ENCODE data around the gene HIVEP2.

HIVEP2 gene

DNA sequence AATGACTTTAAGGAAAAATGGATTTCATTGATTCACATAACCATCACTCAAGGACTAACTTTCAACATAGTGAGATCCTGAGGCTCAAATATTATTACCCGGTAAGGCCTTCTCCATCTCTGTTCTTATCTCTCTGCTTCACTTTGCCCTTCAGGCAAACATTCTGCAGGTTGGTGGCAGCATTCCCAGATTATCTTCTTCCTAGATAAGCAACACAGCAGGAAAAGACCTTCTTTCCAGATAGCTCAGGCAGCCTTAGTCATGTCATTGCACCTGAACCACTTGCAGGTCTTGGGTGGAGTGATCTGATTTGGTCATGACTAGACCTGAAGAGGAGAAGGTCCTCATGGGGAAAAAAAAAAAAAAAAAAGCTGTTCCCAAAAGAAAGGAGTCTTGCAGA lies 5.3 kb upstream of the HIVEP2 start:
- no peak for ATAC-seq
- peaks cover 44% of the 10 kb centered on the region for H3K4me1 Mint-ChIP-seq
- H3K27me3 Mint-ChIP-seq, result no peaks in the 10 kb centered on the region
- no peaks in the 10 kb centered on the region for H3K9me3 Mint-ChIP-seq
- no peak overlapping the region for H3K4me3 Mint-ChIP-seq
- H3K36me3 Mint-ChIP-seq, result no peaks in the 10 kb centered on the region
- no peak overlapping the region for H3K27ac Mint-ChIP-seq

DNA sequence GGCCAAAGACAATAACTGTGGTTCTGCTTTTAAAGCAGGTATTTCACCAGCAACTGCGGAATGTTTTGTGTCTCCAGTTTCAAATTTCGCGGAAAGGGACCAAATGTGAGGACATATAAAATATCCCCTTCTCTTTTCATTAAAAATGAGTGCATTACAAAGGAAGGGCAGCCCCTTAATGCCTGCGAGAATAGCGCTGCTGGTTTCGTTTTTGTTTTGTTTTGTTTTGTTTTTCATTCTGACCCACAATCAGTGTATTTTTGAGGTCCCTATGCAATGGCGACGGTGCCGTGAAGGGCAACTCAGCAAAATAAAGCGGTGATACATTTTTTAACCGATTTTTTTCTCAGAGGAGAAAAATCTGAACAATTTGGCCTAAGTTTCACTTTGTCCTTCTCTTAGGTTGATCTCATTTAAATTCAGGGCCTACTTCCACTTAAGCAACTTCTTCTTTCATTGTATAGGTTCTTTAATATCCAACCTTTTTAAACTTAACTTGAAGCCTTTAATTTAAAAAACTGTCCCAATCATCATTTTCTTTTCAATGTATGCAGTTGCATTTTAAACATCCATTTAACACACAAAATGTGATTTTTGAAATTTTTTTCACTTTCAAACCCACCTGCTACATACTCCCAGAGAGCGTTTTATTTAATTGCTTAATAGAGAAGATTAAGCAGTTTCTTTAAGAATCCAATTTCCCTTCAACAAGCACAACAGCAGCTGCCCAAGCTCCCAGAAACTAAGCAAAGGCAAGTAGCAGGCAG lies 2.9 kb upstream of the HIVEP2 start:
- Mint-ChIP-seq H3K36me3 (no peaks in the 10 kb centered on the region), H3K4me3 (peak overlapping the region; percentile 84), H3K4me1 (peaks cover 36% of the 10 kb centered on the region), H3K27ac (peak overlapping the region; percentile 92), H3K27me3 (no peaks in the 10 kb centered on the region), H3K9me3 (no peaks in the 10 kb centered on the region)
- ATAC-seq, result no peak

DNA sequence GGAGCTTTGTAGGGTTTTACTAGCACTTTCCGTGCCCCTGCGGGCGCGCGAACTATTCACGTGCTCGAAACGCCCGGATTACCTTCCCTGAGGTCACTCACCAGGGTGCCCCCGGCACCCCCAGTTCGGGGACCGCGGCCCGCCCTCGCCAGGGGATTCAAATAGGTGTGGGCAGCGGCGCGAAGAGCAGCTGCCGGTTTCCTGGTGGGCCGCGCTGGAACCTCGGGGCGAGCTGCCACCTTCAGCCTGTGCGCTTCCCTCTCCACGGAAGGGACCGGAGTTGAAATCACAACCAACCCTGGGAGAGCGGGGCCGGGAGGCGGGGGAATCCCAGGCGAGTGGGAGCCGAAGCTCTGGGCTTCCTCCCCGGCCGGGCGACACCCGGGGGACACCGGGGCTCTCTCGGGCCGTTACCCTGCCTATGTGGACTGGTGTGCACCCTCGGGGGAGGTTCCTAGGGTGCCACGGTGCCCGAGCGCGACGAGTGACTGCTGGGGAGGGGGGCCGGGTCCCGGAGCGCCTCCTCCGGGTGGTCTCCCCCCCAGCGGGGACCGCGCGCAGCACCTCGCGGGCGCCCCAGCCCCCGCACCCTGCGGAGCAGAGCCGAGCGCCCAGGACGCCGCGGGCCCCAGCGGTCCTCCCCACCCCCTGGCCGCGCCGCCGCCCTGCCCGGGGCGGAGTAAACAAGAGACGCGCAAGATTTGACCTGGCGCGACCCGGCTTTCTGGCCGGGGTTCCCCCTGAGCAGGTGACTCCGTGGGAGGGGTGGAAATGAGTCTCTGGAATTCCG lies 2.1 kb upstream of the HIVEP2 start:
- H3K9me3 Mint-ChIP-seq, result no peaks in the 10 kb centered on the region
- H3K27ac Mint-ChIP-seq, result peak overlapping the region; percentile 92
- H3K27me3 Mint-ChIP-seq, result no peaks in the 10 kb centered on the region
- H3K4me1 Mint-ChIP-seq, result peaks cover 36% of the 10 kb centered on the region
- peak; percentile 81 for ATAC-seq
- H3K4me3 Mint-ChIP-seq, result peak overlapping the region; percentile 92
- no peaks in the 10 kb centered on the region for H3K36me3 Mint-ChIP-seq

DNA sequence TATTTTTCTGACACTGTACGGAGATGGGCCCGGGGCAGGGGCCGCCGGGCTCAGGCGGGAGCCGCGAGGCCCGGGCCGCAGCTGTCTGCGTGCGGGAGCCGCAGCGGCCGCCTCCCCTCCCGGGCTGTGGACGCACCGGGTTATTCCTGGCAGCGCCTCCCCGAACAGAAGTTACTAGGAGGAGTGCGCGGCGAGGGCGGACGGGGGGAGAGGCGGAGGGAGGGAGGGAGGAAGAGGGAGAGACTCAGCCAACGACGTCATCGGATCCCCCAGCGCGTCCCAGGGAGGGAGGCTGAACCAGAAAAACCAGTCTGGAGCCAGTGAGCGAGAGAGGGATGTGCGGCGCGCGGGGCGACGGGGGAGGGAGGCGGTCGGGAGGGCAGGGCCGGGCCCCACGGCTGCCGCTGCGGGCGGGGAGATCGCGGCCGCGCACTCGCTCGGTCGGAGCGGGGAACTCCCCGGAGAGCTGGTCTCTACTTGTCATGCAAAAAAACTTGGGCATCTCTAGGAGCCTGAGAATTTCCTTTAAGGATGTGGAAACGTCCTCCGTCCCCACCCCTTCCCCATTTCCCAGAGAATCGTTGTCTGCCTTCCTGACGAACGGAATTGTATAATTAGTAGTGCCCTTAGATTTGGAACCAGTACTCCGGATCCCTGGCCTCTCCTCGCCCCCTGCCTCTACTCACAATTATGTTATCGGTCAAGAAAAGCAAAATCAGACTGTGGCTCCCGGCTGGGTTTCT lies 1.4 kb upstream of the HIVEP2 start:
- peak; percentile 61 for ATAC-seq
- Mint-ChIP-seq H3K9me3 (no peaks in the 10 kb centered on the region), H3K27me3 (no peaks in the 10 kb centered on the region), H3K4me1 (peaks cover 34% of the 10 kb centered on the region), H3K36me3 (no peaks in the 10 kb centered on the region), H3K4me3 (peak overlapping the region; percentile 92), H3K27ac (peak overlapping the region; percentile 92)

DNA sequence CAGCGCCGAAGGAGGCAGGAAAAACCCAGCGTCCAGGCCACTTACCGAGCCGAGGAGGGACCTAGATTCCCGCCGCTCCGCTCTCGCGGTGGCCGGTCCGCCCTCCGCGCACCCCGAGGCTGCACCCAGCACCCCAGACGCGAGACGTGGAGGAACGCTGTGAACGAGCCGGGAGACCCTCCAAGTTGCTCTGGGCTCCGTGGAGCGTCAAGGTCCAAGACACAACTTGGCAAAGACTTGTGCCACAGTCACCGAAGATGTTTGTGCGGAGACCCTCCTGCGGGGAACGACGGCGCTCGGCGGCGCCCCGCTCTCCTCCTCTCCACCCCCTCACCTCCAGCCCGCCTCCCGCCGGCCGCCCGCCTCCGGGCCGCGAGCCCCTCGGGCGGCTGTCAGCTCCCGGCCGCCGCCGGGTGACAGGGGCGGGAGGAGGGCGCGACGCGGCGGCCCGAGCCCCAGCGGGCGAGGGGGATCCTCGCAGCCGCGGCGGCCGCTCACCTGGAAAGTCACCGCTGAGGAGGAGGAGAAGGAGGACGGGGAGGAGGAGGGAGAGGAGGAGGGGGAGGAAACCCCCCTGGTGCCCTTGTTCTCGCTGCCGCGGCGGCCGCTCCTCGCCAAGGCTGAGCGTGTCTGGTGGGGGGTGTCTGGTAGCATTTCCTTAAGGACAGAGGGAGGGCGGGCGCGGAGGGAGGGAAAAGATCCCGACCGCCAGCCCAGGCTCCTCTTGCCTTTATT lies 637 bp upstream of the HIVEP2 start:
- peak overlapping the region; percentile 92 for H3K4me3 Mint-ChIP-seq
- no peaks in the 10 kb centered on the region for H3K9me3 Mint-ChIP-seq
- H3K36me3 Mint-ChIP-seq, result no peaks in the 10 kb centered on the region
- H3K27ac Mint-ChIP-seq, result peak overlapping the region; percentile 92
- ATAC-seq, result peak; percentile 38
- H3K27me3 Mint-ChIP-seq, result no peaks in the 10 kb centered on the region
- H3K4me1 Mint-ChIP-seq, result peaks cover 40% of the 10 kb centered on the region

DNA sequence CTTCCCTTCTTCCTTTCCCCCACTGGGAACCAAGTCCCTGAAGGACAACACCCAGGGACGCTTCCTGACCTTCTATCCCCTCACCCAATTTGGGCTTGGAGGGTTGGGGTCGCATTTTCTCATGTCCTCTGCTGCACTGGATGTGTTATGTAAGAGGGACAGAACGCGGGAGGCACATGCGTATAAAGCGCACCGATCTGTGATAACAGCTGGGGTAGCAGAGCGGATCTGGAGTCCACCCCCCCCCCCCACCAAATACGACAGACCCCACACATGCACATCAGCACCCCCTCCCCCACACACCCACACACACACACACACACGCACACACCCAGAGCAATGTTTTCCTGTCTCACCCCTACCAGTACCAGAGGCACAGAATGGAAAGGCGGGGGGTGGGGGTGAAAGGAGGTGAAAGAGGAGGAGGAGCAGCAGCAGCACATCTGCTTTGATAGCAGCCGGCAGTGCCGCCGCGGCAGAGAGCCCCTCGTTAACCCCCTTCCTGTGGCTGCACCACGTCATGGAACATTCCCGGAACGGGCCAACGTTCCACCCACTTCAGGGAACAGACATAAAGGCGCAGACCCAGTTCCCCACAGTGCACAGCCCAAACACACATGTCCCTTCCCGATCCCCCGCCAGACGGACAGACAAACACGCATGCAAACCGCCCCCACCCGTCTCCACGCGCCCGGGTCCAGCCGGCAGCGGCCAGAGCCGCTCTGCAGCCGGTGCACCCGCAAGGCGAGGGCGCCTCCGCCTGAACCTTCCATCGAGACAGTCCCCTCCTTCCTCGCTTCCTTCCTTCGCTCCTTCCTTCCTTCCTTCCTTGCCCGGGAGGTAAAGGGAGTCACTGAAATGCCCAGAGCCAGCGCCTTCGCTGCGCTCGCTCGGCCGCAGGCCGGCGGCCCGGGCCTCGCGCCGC lies 590 bp downstream of the HIVEP2 start:
- peak; percentile 32 for ATAC-seq
- Mint-ChIP-seq H3K4me3 (peak overlapping the region; percentile 92), H3K4me1 (peaks cover 47% of the 10 kb centered on the region), H3K27ac (peak overlapping the region; percentile 92), H3K36me3 (no peaks in the 10 kb centered on the region), H3K27me3 (no peaks in the 10 kb centered on the region), H3K9me3 (no peaks in the 10 kb centered on the region)

DNA sequence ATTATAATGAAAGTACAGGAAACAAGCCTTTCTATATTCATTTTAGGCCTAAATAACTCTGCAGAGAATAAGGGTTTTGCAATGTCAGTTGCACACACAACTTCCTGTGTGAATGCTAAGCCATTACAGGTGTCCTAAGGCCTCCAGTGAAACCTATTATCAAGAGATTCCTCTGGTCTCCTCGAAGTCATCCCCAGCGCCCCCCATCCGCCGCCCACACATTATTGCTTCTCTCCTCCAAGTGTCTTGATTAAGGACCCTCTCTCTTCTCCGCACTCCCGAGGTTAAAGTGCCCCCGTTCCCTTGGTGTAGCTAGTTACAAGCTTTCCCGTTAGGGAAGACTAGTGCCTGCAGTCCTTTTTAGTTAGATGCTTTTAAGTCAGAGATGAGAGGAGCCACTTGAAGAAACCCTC lies 1.3 kb downstream of the HIVEP2 start:
- no peak for ATAC-seq
- H3K36me3 Mint-ChIP-seq, result no peaks in the 10 kb centered on the region
- peak overlapping the region; percentile 92 for H3K4me3 Mint-ChIP-seq
- H3K27ac Mint-ChIP-seq, result peak overlapping the region; percentile 92
- peaks cover 51% of the 10 kb centered on the region for H3K4me1 Mint-ChIP-seq
- H3K9me3 Mint-ChIP-seq, result no peaks in the 10 kb centered on the region
- H3K27me3 Mint-ChIP-seq, result no peaks in the 10 kb centered on the region

DNA sequence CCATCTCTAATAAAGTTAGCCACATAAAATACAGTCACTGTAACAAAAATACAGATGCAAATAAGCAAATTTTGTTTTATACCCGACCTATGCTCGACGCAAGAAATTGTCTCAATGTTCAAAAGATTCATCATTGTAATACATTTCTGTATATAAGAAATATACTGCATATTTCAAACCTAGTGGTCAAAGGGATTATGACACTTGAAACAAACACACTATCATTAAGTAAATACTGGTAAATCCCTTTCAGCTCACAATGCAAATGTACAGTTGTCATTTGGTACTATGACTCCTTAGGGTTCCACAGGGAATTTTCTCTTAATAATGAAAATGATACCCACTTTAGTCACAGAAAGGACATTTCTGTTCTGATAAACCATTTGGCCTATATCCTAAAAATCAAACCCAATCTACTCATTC lies 2.2 kb downstream of the HIVEP2 start:
- H3K4me1 Mint-ChIP-seq, result peaks cover 46% of the 10 kb centered on the region
- no peak for ATAC-seq
- H3K9me3 Mint-ChIP-seq, result no peaks in the 10 kb centered on the region
- peak overlapping the region; percentile 92 for H3K27ac Mint-ChIP-seq
- peak overlapping the region; percentile 92 for H3K4me3 Mint-ChIP-seq
- no peaks in the 10 kb centered on the region for H3K27me3 Mint-ChIP-seq
- no peaks in the 10 kb centered on the region for H3K36me3 Mint-ChIP-seq

DNA sequence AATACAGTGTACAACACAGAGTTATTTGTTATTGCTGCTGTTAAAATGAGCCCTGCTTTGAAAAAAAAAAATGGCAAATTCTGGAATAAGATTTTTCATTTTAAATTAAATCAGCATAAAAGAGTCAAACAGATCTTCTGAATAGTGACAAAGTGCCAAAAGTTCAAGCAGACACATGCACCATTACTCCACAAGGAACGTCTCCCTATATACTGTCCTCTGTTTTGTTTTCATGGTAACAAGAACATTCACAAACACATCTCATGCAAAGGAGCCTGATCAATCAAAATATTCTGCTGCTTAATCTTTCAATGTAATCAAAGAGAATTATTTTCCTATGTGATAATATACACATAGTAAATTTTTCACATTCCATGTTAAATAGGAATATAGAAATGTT lies 2.7 kb downstream of the HIVEP2 start:
- H3K36me3 Mint-ChIP-seq, result no peaks in the 10 kb centered on the region
- no peak for ATAC-seq
- H3K4me1 Mint-ChIP-seq, result peaks cover 45% of the 10 kb centered on the region
- no peaks in the 10 kb centered on the region for H3K9me3 Mint-ChIP-seq
- no peaks in the 10 kb centered on the region for H3K27me3 Mint-ChIP-seq
- no peak overlapping the region for H3K4me3 Mint-ChIP-seq
- peak overlapping the region; percentile 92 for H3K27ac Mint-ChIP-seq

DNA sequence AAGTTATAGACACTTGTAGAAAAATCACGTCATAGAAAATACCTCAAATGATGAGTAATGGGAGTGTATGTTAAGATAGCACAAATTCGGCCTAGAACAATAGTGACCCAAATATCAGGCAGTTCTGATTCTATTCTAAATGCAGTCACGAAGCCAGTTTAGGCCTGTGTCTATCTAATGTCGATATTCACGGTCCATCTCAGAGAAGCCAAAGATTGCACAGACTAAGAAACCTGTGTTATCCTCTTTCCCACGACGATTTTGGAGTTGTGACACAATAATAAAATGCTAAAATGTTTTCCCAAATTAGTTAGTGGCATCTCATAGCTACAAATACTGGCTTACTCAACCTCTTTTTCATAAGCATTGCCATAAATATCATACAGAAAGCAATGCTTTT lies 4.0 kb downstream of the HIVEP2 start:
- Mint-ChIP-seq H3K4me3 (no peak overlapping the region), H3K9me3 (no peaks in the 10 kb centered on the region), H3K27ac (no peak overlapping the region), H3K36me3 (no peaks in the 10 kb centered on the region), H3K27me3 (no peaks in the 10 kb centered on the region), H3K4me1 (peaks cover 50% of the 10 kb centered on the region)
- ATAC-seq, result no peak

DNA sequence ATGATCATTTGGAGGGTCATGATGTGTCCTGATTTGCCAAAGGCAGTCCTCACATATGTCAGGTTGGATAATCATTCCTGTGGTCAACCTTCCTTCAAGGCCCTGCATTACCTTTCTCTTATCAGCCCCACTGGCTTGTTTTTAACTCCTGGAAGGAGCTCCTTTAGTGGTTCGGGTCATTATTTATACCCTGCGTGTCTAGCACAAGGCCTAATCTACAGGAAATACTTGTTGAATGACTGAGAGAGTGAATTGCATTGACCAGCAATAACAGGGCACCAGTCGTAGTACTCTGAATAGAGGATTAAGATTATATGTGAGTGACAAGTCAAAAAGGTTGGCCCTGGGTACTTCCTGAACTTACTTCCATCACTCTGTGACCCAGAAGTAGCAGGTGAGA lies 4.5 kb downstream of the HIVEP2 start:
- no peak overlapping the region for H3K4me3 Mint-ChIP-seq
- no peak for ATAC-seq
- H3K9me3 Mint-ChIP-seq, result no peaks in the 10 kb centered on the region
- no peak overlapping the region for H3K27ac Mint-ChIP-seq
- peaks cover 55% of the 10 kb centered on the region for H3K4me1 Mint-ChIP-seq
- no peaks in the 10 kb centered on the region for H3K27me3 Mint-ChIP-seq
- no peaks in the 10 kb centered on the region for H3K36me3 Mint-ChIP-seq

DNA sequence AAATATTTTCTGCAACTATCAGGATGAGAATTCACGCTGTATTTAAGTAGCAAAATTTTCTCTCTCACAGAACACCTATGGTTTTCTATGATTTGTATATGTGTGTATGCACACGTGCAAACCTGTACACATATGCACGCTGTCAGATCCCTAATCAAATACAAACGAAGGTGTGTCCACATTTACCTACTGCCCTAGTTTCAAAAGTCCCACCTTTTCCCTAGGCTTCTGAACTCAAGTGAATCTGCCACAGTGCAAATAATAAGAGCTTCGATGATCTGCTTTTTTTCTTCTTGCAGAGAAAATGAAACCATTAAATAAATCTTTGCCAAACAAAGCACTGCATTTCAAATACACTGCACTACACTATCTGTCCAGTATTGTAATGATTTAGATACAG lies 6.5 kb downstream of the HIVEP2 start:
- Mint-ChIP-seq H3K27ac (no peak overlapping the region), H3K4me3 (no peak overlapping the region), H3K9me3 (no peaks in the 10 kb centered on the region), H3K27me3 (no peaks in the 10 kb centered on the region), H3K36me3 (no peaks in the 10 kb centered on the region), H3K4me1 (peaks cover 67% of the 10 kb centered on the region)
- ATAC-seq, result no peak

DNA sequence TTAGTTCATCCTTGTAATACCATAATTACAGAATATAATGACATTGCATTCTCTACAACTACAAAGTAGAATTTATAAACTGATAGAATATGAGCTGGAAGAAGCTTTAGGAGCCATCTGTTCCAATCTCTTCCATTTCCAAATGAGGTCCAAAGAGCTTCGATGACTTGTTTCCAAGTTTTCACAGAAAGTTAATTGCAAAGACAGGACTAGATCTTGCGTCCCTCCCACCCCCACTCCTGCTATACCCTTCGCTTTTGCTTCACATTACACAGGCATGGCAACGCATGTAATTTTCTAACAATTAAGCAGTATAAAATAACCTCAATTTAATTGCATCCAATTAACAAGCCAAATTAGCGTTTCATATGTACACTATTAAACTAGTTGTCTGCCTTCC lies 7.0 kb downstream of the HIVEP2 start:
- no peak overlapping the region for H3K27ac Mint-ChIP-seq
- no peak overlapping the region for H3K4me3 Mint-ChIP-seq

More for the DNA sequence above, 7.0 kb downstream of the HIVEP2 start:
- H3K4me1 Mint-ChIP-seq, result peaks cover 67% of the 10 kb centered on the region
- no peaks in the 10 kb centered on the region for H3K36me3 Mint-ChIP-seq
- H3K9me3 Mint-ChIP-seq, result no peaks in the 10 kb centered on the region
- no peaks in the 10 kb centered on the region for H3K27me3 Mint-ChIP-seq
- ATAC-seq, result no peak

Data from stimulated activated memory B cell treated with anti-CD40 and anti-IgM and Interleukin-4, amounts not matched to agents 10 μg/mL and 1 μg/mL and 100 μg/mL, for 72 hours (primary cell).